Measurements from ENCODE around the gene BCL11B.

GRCh38 chr14:99176156-99176945, 95.6 kb downstream of the BCL11B start:
- TF ChIP-seq GATA2 (IDR thresholded peaks at IDR 0.05; ENCODE audit: low read depth, low read length) (no peak), GATA3 (IDR thresholded peaks at IDR 0.05; ENCODE audit: low read depth, low read length) (no peak)

All from SH-SY5Y (cell line).